Activated CD4-positive, alpha-beta T cell treated with anti-CD3 and anti-CD28 coated beads, Interleukin-2, amount 50 U/mL, for 4 hours (primary cell): Measurements from ENCODE around the gene ZNF628.

Experiments
- DNase-seq, 2 experiments: peaks; one replicate each; pipeline ENCODE4 v3.0.0-alpha.2; 2020

ZNF628 gene

DNA sequence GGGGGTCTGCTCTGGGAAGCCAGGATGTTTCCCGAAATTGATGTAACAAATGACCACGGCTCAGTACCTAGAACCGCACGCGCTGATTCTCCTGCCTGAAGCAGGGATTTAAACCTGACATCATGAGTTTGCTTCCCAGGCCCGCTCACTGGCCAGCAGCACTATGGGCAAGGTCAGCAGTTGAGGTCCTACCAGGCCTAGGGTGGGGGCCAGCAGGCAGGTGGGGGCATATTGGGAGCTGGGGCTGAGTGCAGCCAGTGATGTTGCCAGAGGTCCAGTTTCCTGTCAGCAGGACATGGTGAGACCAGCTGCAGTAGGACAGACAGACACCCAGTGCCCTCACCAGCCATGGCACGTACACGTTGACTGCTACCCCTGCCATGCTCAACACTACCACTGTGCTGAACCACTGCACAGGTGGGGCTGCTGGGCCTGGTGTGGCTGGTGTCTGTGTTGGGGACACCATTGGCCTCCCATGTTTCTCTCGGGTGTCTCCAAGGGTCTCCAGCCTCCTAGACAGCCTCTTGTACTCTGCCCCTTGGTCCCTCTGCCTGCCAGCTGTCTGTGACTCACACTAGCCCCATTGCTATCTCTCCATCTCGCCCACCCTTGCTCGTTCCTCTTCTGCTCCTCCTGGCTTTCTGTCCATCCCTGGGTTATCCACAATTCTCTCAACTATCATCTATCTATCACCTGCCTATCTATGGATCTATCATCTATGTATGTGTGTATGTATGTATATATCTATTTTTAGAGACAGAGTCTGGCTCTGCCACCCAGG is 10.8 kb upstream of the ZNF628 start:
- DNase-seq: no peak

DNA sequence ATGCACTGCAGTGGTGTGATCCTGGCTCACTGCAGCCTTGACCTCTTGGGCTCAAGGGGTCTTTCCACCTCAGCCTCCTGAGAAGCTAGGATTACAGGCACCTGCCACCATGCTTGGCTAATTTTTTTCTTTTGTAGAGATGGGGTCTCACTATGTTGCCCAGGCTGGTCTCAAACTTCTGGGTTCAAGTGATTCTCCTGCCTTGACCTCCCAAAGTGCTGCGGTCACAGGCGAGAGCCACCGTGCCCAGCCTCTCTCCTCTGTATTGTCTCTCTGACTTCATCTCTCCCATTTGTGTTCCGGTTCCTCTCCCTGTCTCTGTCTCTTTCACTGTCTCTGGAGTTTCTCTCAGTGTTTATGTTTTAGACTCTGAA is 10.2 kb upstream of the ZNF628 start:
- DNase-seq: no peak

DNA sequence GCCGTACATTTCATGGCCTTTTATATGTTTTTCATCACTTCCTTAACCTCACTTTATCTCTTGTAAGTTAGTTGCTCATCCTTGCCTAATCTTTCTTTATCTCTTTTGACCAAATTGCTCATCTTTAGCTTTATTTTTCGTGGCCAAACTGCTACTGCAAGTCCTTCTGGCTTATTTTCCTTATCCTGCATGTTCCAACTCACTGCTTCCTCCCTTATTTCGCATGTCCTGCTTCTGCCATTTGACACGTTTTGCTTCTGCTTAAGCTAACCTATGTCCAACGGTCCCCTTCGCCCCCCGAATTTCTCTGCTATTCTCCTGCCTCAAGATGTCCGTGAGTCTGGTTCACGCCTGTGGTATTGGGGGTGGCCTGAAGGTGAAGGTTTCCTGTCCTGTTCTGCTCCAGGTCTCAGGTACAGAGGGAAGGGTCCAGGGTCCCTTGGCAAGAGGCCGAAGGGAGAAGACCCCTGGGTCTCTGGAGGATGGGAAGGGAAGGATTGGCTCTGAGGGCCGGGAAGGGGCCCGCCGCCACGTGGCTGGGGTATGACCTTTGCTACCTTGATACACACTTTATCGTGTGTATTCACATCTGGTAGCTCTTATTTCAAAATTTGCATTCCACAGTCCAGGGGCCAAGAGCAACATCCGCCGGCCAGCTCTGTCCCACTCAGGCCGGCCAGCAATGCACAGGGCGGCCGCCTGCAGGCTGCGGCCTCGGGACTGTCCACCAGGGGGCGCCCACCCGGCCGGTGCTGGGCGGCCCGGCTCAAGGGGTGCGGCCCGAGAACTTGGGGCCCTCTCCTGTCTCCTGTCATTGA is 9.0 kb upstream of the ZNF628 start:
- peak; percentile 43 to 51 for DNase-seq

DNA sequence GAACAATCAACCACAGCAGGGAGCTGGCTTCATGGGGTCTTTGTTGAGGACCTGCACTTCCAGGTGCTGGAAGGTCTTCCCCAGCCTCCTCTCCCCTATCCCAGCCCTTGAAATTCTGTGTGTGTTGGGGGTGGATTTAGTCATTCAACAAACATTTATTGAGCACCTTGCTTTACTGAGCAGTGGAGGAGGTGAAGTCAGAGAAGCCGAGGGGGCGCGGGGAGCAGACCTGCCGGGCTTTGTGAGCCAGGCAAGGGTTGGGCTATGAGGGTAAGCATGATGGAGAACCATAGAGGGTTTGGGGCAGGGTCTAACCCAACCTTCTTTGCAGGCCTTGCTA is 8.4 kb upstream of the ZNF628 start:
- no peak for DNase-seq

DNA sequence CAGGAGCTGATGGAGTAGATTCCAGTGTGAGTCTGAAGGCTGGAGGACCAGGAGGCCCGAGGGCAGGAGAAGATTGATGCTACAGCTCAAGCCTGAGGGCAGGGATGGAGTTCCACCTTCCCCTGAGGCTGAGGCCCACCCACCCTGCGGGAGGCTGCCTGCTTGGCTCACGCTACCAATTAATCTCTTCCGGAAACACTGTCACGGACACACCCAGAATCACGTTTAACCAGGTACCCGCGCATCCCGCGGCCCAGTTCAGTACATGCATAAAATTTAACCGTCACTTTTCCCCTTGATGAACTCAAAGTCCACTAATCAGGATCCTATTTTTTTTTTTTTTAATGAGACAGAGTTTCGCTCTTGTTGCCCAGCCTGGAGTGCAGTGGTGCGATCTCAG is 5.2 kb upstream of the ZNF628 start:
- DNase-seq: no peak

DNA sequence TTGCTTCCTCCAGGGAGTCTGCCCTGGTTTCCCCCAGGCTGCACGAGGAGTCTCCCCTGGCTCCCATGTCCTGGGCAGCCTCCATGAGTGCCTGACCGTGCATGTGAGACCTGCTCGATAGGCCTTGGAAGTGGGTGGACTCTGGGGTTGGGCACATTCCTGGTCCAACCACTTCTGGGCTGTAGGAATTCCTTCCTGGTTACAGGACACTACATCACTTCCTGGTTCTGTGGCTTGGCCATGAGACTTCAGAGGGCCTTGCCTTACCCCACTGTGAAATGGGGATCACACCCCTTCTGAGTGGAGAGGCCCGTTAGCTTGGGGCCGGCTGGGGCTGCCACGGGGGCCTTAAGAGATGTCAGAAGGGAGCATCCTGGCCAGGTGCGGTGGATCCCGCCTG is 4.0 kb upstream of the ZNF628 start:
- no peak for DNase-seq

DNA sequence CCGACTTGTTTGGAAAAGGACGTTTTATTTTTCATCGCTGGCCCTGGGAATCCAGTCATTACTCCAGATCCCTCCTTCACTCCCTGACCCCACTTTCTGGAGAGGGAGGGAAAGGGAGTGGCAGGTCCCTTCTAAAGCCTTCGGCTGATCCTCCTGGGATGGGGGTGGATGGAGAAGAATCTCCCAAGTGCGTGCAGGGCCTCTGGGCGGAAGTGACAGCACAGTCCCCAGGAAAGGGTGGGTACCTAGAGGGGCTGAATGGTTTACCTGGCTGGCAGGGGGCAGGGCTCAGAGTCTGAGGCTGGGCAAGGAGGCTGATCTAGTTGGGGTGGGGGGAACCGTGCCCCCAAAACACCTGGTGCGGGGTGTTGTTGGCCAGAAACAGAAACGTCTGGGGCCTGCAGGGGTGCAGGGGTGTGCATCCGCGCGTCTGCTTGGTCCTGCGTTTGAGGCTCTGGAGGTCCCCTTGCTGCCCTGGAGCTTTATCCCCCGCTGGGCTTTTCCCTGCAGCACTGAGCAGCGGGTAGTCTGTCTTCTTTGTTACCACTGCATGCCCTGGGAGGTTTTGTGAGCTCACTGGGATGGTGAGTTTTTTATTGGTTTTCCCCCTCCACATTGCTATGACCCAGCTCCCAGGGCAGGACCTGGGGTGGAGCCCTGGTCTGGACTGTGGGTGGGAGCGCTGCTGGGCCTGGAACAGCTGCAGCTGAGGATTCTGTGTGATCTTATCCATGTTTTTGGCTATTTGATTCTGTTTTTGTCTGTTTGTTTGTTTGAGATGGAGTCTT is 3.0 kb upstream of the ZNF628 start:
- DNase-seq: no peak

DNA sequence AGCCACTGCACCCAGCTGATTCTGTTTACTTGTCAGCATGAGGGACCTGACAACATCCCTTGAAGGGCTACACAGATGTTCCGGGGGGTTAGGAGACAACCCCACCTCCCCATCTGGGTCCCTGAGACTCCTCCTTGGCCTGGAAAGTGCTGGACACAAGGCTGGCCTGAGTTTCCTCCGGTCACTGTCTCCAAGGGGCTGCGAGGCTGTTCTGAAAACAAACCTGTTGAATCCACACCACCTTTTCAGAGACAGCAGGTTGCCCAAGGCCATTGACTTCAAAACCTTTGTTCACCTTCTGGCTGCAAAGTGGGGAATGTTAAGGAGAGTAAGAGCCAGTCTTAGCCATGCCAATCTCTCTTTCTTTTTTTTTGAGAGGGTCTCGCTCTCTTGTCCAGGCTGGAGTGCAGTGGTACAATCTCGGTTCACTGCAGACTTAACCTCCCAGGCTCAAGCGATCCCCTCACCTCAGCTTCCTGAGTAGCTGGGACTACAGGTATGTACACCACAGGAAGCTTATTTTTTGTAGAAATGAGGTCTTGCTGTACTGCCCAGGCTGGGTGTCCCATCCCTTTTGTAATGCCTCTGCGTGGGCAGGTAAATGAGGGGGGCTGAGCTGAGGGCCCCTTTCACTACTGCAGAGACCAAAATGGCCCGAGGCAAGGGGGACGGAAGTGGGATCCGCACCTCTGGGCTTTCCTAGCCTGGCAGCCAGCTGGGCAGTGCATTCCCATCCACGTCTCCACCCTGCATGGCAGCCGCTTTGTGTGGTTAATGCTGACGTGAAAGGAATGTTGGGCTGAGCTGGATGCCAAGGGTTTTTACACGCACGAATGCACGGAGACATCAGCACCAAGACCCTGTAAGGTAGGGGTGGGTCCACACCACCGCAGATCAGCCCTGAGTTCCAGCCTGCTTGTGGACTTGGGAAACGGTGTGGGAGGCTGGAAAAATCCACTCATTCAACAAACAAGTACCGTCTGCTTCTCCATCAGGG is 1.9 kb upstream of the ZNF628 start:
- DNase-seq: no peak

DNA sequence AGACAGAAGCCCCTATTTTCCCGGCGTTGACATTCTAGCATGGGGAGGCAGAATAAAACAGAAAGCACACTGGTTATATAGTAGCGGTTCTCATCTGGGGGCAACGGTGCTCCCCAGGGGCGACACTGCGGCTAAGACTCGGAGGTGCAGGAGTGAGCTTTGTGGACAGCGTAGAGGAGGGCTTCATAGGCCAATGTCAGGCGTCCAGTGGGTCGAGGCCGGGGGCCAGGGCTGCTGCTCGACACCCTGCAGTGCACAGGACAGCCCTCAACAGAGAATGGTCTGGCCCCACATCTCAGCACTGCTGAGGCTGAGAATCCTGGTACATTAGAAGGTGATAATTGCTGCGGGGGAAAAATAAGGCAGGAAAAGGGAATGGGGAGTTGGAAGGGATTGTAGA is 1.5 kb downstream of the ZNF628 start:
- DNase-seq: no peak

DNA sequence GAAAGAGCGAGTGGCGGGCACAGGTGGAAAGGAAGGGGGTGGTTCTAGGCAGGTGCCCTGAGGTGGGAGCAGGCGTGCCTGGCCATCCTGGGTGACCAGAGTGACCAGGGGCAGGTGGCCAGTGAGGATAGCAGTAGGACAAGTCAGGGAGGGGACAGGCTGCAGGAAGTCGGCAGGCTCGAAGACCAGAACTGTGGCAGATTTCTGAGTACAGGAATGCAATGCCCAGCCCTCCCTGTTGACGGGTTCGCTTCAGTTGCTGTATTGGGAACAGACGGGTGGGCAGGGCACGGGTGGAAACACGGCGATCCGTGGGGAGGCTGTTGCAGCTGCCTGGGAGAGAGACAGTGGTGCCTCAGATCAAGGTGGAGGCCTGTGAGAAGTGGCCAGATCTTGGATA is 1.9 kb downstream of the ZNF628 start:
- DNase-seq: no peak

DNA sequence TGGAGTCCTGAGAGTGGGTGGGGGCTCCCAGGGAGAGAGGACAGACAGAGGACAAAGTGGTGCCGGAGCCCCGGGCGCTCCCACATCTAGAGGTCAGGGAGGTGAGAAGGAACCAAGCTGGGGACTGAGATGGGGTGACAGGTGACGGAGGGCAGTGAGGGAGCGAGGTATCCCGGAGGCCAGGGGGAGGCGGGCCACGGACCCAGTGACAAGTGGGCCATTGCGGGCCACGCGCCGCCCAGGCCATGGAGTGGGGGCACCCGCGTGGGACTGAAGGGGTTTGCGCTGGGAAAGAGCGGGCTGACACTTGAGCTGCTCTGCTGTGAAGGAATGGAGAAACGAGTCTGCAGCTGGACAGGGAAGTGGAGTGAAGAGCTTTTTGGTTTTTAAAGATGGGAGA is 2.6 kb downstream of the ZNF628 start:
- no peak for DNase-seq

DNA sequence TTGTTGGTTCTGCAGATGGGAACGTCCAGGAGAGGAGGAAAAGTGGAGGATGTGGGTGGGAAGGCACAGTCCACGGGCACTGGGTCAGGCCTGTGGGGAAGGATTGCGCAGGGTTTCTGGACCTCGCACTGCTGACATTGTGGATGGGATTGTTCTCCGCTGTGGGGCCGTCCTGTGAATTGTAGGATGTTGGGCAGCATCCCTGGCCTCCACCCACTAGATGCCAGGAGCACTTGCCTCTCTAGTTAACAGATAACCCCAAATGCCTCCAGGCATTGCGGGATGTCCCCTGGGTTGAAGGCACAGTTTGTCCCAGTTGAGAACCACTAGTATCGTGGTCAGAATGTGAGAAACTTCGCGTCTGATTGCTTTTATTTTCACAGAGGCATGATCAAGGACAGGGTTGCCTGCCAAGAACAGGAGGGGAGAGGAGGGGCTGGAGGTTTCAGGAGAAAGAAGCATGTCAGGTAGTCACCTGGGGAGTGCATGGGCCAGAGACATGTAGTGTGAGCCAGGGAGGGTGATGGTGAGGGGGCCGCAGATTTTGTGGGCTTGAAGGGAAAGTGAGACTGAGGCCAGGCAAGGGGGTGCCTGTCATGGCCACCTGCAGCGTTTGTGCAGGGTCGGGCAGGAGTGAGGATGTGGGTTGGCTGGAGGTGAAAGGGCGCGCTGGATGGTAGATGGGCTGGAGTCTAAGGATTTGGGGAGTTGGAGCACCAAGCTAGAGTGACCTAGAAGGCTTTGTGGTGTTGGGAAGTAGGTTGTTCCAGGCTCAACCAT is 3.2 kb downstream of the ZNF628 start:
- no peak for DNase-seq

DNA sequence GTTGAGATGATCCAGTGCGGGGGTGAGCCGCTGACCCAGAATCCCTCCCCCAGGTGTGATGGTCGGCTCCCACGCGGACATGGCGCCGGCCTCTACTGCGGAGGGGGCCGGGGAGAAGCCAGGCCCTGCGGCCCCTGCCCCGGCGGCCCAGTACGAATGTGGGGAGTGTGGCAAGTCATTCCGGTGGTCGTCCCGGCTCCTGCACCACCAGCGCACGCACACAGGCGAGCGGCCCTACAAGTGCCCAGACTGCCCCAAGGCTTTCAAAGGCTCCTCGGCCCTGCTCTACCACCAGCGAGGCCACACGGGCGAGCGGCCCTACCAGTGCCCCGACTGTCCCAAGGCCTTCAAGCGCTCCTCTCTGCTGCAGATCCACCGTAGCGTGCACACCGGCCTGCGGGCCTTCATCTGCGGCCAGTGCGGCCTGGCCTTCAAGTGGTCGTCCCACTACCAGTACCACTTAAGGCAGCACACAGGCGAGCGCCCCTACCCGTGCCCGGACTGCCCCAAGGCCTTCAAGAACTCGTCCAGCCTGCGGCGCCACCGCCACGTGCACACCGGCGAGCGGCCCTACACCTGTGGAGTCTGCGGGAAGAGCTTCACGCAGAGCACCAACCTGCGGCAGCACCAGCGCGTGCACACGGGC is 4.9 kb downstream of the ZNF628 start:
- no peak for DNase-seq

DNA sequence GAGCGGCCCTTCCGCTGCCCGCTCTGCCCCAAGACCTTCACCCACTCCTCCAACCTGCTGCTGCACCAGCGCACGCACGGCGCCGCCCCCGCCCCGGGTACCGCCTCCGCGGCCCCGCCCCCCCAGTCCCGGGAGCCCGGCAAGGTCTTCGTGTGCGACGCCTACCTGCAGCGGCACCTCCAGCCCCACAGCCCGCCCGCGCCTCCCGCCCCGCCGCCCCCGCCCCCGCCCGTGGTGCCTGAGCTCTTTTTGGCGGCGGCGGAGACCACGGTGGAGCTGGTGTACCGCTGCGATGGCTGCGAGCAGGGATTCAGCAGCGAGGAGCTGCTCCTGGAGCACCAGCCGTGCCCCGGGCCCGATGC is 5.4 kb downstream of the ZNF628 start:
- no peak for DNase-seq

DNA sequence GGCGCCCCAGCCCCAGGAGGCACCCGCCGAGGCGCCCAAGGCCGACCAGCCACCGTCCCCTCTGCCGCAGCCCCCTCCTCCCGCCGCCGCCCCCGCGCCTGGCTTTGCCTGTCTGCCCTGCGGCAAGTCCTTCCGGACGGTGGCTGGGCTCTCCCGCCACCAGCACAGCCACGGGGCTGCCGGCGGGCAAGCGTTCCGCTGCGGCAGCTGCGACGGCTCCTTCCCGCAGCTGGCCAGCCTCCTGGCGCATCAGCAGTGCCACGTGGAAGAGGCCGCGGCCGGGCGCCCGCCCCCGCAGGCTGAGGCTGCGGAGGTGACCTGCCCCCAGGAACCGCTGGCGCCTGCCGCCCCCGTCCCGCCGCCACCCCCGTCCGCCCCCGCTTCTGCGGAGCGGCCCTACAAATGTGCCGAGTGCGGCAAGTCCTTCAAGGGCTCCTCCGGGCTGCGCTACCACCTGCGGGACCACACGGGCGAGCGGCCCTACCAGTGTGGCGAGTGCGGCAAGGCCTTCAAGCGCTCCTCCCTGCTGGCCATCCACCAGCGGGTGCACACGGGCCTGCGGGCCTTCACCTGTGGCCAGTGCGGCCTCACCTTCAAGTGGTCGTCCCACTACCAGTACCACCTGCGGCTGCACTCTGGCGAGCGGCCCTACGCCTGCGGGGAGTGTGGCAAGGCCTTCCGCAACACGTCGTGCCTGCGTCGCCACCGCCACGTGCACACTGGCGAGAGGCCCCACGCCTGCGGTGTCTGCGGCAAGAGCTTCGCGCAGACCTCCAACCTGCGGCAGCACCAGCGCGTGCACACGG is 5.9 kb downstream of the ZNF628 start:
- DNase-seq: no peak

DNA sequence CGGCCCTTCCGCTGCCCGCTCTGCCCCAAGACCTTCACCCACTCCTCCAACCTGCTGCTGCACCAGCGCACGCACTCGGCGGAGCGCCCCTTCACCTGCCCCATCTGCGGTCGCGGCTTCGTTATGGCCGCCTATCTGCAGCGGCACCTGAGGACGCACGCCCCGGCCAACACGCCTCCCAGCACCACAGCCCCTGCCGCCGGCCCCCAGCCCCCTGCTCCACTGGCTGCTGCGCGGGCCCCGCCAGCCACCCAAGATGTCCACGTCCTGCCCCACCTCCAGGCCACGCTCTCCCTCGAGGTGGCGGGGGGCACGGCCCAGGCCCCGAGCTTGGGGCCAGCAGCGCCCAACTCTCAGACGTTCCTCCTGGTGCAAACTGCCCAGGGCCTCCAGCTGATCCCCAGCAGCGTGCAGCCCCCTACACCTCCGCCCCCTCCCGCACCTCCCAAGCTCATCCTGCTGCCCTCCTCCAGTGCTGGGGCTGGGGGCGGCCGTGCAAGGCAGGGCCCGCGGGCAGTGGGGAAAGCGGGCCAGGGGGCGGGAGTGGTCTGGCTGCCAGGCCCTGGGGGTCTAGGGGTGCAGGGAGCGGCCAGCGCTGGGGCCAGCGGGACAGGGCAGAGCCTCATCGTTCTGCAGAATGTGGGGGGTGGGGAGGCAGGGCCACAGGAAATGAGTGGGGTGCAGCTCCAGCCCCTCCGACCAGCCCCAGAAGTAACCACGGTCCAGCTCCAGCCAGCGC is 6.7 kb downstream of the ZNF628 start:
- DNase-seq: no peak

DNA sequence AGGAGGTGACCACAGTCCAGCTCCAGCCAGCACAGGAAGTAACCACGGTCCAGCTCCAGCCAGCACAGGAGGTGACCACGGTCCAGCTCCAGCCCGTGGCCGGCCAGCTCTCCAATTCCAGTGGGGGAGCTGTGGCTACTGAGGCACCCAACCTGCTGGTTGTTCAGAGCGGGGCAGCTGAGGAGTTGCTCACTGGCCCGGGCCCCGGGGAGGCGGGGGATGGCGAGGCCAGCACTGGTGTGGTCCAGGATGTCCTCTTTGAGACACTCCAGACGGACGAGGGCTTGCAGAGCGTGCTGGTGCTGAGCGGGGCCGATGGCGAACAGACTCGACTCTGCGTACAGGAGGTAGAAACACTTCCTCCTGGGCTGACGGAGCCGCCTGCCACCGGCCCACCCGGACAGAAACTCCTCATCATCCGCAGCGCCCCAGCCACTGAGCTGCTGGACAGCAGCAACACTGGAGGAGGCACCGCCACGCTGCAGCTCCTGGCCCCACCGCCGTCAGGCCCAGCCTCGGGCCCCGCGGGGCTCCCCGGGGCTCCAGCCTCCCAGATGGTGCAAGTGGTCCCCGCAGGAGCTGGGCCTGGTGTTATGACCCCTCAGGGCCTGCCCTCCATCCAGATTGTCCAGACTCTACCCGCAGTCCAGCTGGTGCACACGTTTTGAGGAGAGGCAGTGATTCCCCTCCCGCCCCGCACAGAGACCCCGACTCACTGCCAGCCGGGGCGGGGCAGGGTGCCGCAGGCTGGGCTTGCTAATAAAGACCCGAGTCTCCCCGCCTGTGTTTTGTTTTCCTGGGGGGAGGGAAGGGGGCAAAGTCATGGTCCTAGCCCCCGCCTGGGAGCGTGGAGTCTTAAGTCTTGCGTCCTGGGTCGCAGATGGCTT is 7.5 kb downstream of the ZNF628 start:
- DNase-seq: no peak

DNA sequence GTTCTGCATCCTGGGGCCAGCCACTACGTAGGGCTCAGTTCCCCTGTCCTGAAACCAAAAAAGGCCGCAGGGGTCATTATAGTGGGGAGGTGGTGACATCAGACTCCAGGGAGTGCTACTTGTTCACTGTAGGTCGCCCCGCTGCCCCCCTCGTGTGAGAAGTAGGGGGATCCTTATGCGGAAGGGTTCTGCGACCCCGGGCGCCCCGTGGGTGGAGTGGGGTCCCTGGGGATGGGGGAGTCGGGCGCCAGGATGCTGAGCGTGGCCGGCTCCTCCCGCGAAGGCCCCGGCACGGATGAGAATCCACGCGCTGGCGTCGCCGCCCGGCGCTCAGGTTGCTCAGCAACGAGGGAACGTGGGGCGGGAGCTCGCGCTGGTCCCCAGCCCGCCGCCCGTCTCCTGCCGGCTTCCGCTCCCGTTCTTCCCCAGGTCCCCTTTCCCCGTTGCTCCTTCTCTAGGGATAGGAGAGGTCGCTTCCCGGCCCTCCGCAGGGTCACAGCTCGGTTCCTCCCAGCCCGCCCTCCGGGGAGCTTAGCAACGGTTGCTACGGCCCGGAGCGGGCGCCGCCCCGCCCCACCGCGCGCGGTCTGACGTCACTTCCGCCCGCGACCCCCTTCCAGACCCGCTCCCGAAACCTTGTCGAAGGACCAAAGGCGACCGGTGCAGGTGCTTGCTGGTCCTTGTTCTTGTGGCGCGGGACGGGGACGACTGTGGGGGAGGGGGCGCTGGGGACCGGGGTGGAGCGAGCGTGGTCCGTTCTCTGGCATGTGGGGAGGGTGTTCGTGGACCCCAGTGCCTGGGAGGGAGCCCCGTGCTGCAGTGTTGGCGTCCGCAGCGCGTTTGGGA is 8.4 kb downstream of the ZNF628 start, which contains the start of gene NAT14:
TSS of gene NAT14 (plus strand) at position 596 of the 846 bp plus-strand sequence. CDS start 521 bp downstream, outside the sequence.
- peak; percentile 28 to 41 for DNase-seq
